ENCODE results near the gene QSOX2. TPM values are rescaled to one million over a fixed set of nuclear protein-coding genes. Genes with fewer than 3 reads are reported as not detected.

Gene QSOX2
- total RNA-seq, 1 experiment from 2014 or later = 11.3 TPM

- no peak overlapping the region for H2AFZ ChIP-seq (ENCODE audit: low read length)
- H4K20me1 ChIP-seq (ENCODE audit: insufficient read depth, low read depth, low read length) = peaks cover 30% of the 10 kb centered on the region; the same call in 1 of the 2 replicates
- peaks cover 18% of the 10 kb centered on the region for H3K4me1 ChIP-seq (ENCODE audit: low read length)
- H3K4me2 ChIP-seq (ENCODE audit: low read depth, low read length, poor library complexity, severe bottlenecking) = no peak overlapping the region
- H3K27ac ChIP-seq (ENCODE audit: low read length) = no peak overlapping the region
- H3K9me2 ChIP-seq (replicated peaks; ENCODE audit: insufficient read depth, low read length) = no peaks in the 10 kb centered on the region
- H3K9me3 ChIP-seq (ENCODE audit: low read length) = no peaks in the 10 kb centered on the region
- DNase-seq = no peak
- H3K4me3 ChIP-seq (ENCODE audit: low read length) = no peak overlapping the region
- 0 out of 2 replicates have a peak, but pooled peaks cover 5% of the 10 kb centered on the region for H3K36me3 ChIP-seq (ENCODE audit: insufficient read depth, low read length)
- no peaks in the 10 kb centered on the region for H3K27me3 ChIP-seq (ENCODE audit: low read length)
- H3K9ac ChIP-seq (ENCODE audit: low read length) = no peak overlapping the region
- no peaks in the 10 kb centered on the region for H3K79me2 ChIP-seq (ENCODE audit: low read length)
These were observed 38.0 kb downstream of the QSOX2 start for GRCh38 chr9:136207616-136208015.

- DNase-seq = peak; percentile 51
- peaks cover 28% of the 10 kb centered on the region; the same call in 1 of the 2 replicates for H4K20me1 ChIP-seq (ENCODE audit: insufficient read depth, low read depth, low read length)
- 0 out of 2 replicates have a peak, but pooled peaks cover 5% of the 10 kb centered on the region for H3K36me3 ChIP-seq (ENCODE audit: insufficient read depth, low read length)
- H3K9ac ChIP-seq (ENCODE audit: low read length) = no peak overlapping the region
- H3K79me2 ChIP-seq (ENCODE audit: low read length) = no peaks in the 10 kb centered on the region
- H3K27me3 ChIP-seq (ENCODE audit: low read length) = no peaks in the 10 kb centered on the region
- H3K27ac ChIP-seq (ENCODE audit: low read length) = no peak overlapping the region
- H3K4me3 ChIP-seq (ENCODE audit: low read length) = no peak overlapping the region
- H2AFZ ChIP-seq (ENCODE audit: low read length) = no peak overlapping the region
- no peaks in the 10 kb centered on the region for H3K9me3 ChIP-seq (ENCODE audit: low read length)
- no peak overlapping the region for H3K4me2 ChIP-seq (ENCODE audit: low read depth, low read length, poor library complexity, severe bottlenecking)
- peaks cover 15% of the 10 kb centered on the region for H3K4me1 ChIP-seq (ENCODE audit: low read length)
- no peaks in the 10 kb centered on the region for H3K9me2 ChIP-seq (replicated peaks; ENCODE audit: insufficient read depth, low read length)
These were observed 38.9 kb downstream of the QSOX2 start for GRCh38 chr9:136206602-136207275.

DNA sequence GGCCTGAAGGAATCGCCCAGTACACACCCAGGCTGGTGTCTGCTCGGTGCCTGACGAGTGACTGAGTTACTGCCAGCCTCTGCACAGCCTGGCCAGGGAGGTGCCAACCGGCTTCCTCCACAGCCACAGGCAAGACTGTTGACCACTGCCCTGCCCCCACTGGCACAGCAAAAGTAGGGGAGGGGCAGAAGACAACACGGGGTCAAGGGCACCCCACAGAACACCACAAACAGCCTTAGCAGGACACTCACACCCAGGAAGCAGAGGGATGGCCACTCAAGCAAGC is 40.0 kb downstream of the QSOX2 start:
- no peak overlapping the region for H3K27ac ChIP-seq (ENCODE audit: low read length)
- H3K4me2 ChIP-seq (ENCODE audit: low read depth, low read length, poor library complexity, severe bottlenecking) = no peak overlapping the region
- 0 out of 2 replicates have a peak, but pooled peaks cover 5% of the 10 kb centered on the region for H3K36me3 ChIP-seq (ENCODE audit: insufficient read depth, low read length)
- H3K9me2 ChIP-seq (replicated peaks; ENCODE audit: insufficient read depth, low read length) = no peaks in the 10 kb centered on the region
- H3K79me2 ChIP-seq (ENCODE audit: low read length) = no peaks in the 10 kb centered on the region
- H3K27me3 ChIP-seq (ENCODE audit: low read length) = no peaks in the 10 kb centered on the region
- DNase-seq = no peak
- H3K9ac ChIP-seq (ENCODE audit: low read length) = no peak overlapping the region
- no peak overlapping the region for H3K4me3 ChIP-seq (ENCODE audit: low read length)
- H4K20me1 ChIP-seq (ENCODE audit: insufficient read depth, low read depth, low read length) = peaks cover 26% of the 10 kb centered on the region; the same call in 1 of the 2 replicates
- H2AFZ ChIP-seq (ENCODE audit: low read length) = no peak overlapping the region
- peaks cover 15% of the 10 kb centered on the region for H3K4me1 ChIP-seq (ENCODE audit: low read length)
- H3K9me3 ChIP-seq (ENCODE audit: low read length) = no peaks in the 10 kb centered on the region

DNA sequence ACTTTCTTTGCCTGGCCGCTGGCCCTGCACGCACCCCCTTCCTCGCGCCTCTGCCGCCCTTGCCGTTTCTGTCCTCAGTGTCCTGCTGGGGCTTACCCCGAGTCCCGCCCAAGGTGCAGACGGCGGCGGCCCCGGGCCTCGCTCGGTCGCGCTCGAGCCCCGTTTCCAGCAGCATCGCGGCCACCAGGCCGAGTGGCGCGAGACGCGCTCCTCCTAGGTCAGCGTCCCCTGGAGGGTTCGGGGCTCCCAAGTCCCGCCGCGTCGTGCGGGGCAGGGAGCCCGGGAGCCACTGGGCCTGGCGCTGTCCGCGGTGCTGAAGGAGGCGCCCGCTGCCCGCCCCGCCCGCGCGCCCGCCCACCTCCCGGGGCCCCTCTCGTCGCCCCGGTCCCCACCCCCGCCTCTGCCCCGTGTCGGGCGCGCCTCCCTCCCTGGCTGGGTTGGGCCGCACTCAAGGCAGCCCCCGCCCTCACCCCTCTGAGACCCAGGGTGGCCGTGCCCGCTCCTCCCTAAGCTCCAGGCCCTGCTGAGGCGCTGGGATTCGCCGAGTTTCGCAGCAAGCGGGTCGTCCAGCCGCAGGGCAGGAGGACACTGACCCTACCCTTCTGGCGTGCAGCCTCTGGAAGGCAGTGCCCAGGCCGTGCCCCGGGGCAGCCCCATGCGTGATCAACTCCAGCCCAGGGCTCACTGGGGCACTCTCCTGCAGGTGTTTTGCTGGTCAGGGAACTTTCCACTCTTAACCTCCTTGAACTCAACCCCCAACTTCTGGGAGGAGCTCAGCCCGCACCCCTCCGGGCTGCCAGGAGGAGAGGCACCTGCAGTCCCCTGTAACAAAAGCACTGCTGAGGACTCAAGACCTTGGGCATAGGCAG is 40.5 kb downstream of the QSOX2 start, which contains the start of gene LHX3:
TSS of gene LHX3 (minus strand) at position 291 of the 869 bp plus-strand sequence. CDS start at position 175, 116 bp downstream.
- Histone ChIP-seq H3K27me3 (ENCODE audit: low read length) (no peaks in the 10 kb centered on the region), H3K9ac (ENCODE audit: low read length) (no peak within 1 kb of the TSS), H2AFZ (ENCODE audit: low read length) (no peak within 1 kb of the TSS), H3K27ac (ENCODE audit: low read length) (no peak within 1 kb of the TSS), H3K79me2 (ENCODE audit: low read length) (no peaks in the 10 kb centered on the region), H3K4me1 (ENCODE audit: low read length) (peaks cover 15% of the 10 kb centered on the region), H3K36me3 (ENCODE audit: insufficient read depth, low read length) (0 out of 2 replicates have a peak, but pooled peaks cover 5% of the 10 kb centered on the region), H4K20me1 (ENCODE audit: insufficient read depth, low read depth, low read length) (peaks cover 26% of the 10 kb centered on the region; the same call in 1 of the 2 replicates), H3K9me2 (replicated peaks; ENCODE audit: insufficient read depth, low read length) (no peaks in the 10 kb centered on the region), H3K4me2 (ENCODE audit: low read depth, low read length, poor library complexity, severe bottlenecking) (no peak within 1 kb of the TSS), H3K4me3 (ENCODE audit: low read length) (no peak within 1 kb of the TSS), H3K9me3 (ENCODE audit: low read length) (no peaks in the 10 kb centered on the region)
- DNase-seq = peak; percentile 56

GRCh38 chr9:136204145-136204805 is 41.3 kb downstream of the QSOX2 start:
- H3K4me2 ChIP-seq (ENCODE audit: low read depth, low read length, poor library complexity, severe bottlenecking) = no peak overlapping the region
- H3K4me3 ChIP-seq (ENCODE audit: low read length) = no peak overlapping the region
- H3K4me1 ChIP-seq (ENCODE audit: low read length) = peaks cover 15% of the 10 kb centered on the region
- no peak overlapping the region for H3K9ac ChIP-seq (ENCODE audit: low read length)
- H3K9me2 ChIP-seq (replicated peaks; ENCODE audit: insufficient read depth, low read length) = no peaks in the 10 kb centered on the region
- no peaks in the 10 kb centered on the region for H3K79me2 ChIP-seq (ENCODE audit: low read length)
- H2AFZ ChIP-seq (ENCODE audit: low read length) = no peak overlapping the region
- H3K36me3 ChIP-seq (ENCODE audit: insufficient read depth, low read length) = 0 out of 2 replicates have a peak, but pooled peaks cover 5% of the 10 kb centered on the region
- peaks cover 26% of the 10 kb centered on the region; the same call in 1 of the 2 replicates for H4K20me1 ChIP-seq (ENCODE audit: insufficient read depth, low read depth, low read length)
- no peaks in the 10 kb centered on the region for H3K27me3 ChIP-seq (ENCODE audit: low read length)
- H3K9me3 ChIP-seq (ENCODE audit: low read length) = no peaks in the 10 kb centered on the region
- no peak overlapping the region for H3K27ac ChIP-seq (ENCODE audit: low read length)
- DNase-seq = no peak

DNA sequence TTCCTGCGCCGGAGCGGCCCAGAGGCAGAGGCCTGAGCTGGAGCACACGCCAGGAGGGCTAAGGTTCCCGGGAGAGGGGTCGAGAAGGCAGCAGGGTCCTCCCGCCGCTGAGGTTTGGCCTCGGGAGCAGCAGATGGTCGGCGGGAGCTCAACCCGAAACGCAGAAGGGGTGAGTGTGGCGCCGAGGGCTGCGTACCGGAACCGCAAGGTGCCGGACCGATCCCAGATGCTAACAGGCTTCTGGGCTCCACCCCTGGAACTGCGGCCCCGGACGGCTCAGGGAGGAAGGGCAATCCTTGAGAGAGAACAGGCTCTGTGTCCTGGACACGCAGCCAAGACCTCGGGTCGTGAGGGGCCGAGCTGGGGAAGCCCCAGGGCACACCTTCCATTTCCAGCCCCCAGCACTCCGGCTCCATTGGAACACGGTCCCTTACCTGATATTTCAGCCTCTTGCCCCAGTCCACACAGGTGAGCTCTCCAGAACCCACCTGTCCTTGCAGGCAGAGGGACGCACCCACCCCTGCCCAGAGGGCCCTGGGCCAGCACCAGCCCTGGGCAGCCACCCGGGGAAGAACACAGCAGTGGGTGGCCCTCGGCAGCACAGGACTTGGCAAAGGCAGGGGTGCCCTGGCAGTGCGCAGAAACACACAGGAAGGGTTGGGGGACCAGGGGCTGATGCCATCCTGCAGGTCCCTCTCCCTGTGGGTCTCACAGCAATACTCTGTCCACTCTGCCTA is 42.0 kb downstream of the QSOX2 start:
- Histone ChIP-seq H3K4me3 (ENCODE audit: low read length) (no peak overlapping the region), H3K27ac (ENCODE audit: low read length) (no peak overlapping the region), H3K9me2 (replicated peaks; ENCODE audit: insufficient read depth, low read length) (no peaks in the 10 kb centered on the region), H3K9me3 (ENCODE audit: low read length) (no peaks in the 10 kb centered on the region), H3K27me3 (ENCODE audit: low read length) (no peaks in the 10 kb centered on the region), H3K79me2 (ENCODE audit: low read length) (no peaks in the 10 kb centered on the region), H4K20me1 (ENCODE audit: insufficient read depth, low read depth, low read length) (peaks cover 23% of the 10 kb centered on the region; the same call in 1 of the 2 replicates), H3K9ac (ENCODE audit: low read length) (no peak overlapping the region), H3K4me2 (ENCODE audit: low read depth, low read length, poor library complexity, severe bottlenecking) (no peak overlapping the region), H3K4me1 (ENCODE audit: low read length) (peaks cover 14% of the 10 kb centered on the region), H2AFZ (ENCODE audit: low read length) (no peak overlapping the region), H3K36me3 (ENCODE audit: insufficient read depth, low read length) (0 out of 2 replicates have a peak, but pooled peaks cover 5% of the 10 kb centered on the region)
- no peak for DNase-seq

DNA sequence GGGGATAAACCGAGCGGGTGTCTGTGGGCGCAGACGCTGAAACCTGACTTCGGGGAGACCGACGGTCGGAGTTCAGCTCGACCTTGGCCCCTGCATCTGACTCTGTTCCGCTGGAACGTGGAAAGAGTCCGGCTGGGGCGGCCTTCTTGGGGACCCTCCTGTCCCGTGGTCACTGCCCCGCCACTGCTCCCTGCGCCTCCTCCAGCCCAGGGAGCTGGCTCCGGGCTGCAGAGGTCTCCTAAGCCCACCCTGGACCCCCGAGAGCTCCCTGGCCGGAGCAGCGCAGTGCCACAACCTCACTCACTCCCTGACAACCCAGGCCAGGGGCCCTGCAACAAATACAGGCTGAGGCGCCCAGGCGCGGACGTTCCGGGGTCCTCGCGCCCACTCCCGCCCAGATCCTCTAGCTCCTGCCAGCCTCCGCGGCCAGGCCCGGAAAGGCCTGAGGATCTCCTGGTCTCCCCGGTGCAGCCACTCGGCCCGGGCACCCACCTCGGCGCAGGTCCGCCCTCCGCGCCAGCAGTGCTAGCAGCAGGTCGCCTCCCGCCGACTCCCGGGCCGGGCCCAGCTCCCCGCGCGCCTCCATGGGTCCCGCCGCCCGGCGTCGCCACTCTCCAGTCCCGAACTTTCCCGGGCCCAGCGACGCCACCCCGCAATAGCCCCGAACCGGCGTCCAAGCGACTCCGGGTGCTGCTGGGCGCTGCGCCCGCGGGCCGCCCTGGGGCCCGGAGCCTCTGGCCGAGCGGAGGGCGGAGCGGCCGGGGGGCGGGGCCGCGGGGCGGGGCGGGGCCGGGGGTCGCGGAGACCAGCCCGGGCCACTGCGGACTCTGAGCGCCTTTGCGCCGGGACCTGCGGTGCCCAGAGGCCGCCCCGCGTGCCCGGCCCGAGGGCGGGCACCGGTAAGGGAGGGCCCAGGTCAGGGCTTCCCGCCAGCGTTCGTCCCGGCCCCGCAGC is 42.9 kb downstream of the QSOX2 start:
- no peaks in the 10 kb centered on the region for H3K79me2 ChIP-seq (ENCODE audit: low read length)
- no peak overlapping the region for H3K4me3 ChIP-seq (ENCODE audit: low read length)
- H3K4me1 ChIP-seq (ENCODE audit: low read length) = peaks cover 10% of the 10 kb centered on the region

More for the DNA sequence above, 42.9 kb downstream of the QSOX2 start:
- 0 out of 2 replicates have a peak, but pooled peaks cover 4% of the 10 kb centered on the region for H3K36me3 ChIP-seq (ENCODE audit: insufficient read depth, low read length)
- peaks cover 20% of the 10 kb centered on the region; the same call in 1 of the 2 replicates for H4K20me1 ChIP-seq (ENCODE audit: insufficient read depth, low read depth, low read length)
- no peak overlapping the region for H3K27ac ChIP-seq (ENCODE audit: low read length)
- H2AFZ ChIP-seq (ENCODE audit: low read length) = no peak overlapping the region
- DNase-seq = no peak
- H3K9me2 ChIP-seq (replicated peaks; ENCODE audit: insufficient read depth, low read length) = no peaks in the 10 kb centered on the region
- H3K9me3 ChIP-seq (ENCODE audit: low read length) = no peaks in the 10 kb centered on the region
- H3K4me2 ChIP-seq (ENCODE audit: low read depth, low read length, poor library complexity, severe bottlenecking) = no peak overlapping the region
- H3K9ac ChIP-seq (ENCODE audit: low read length) = no peak overlapping the region
- H3K27me3 ChIP-seq (ENCODE audit: low read length) = no peaks in the 10 kb centered on the region
